Cardiac muscle cell (in vitro differentiated cells and primary cell): Measurements from ENCODE around the gene KTN1. TPM values are rescaled to one million over a fixed set of nuclear protein-coding genes. Genes with fewer than 3 reads are reported as not detected.

Source experiments
- DNase-seq, 2 donors: peaks; one replicate each; pipeline versions ENCODE4 v3.0.0 to v3.0.0-alpha.2; 2010 to 2017; ENCODE audit warnings: low read depth in 1 of 2, low spot score in 1 of 2
- H3K27ac ChIP-seq: fragments of 200-600 bp; sonication (generic); 2 replicates; pipeline ENCODE4 v1.5.1; 2016
- H3K27me3 ChIP-seq: fragments of 200-600 bp; sonication (generic); 2 replicates; pipeline ENCODE4 v1.6.0; 2016; ENCODE audit warnings: control low read depth
- H3K36me3 ChIP-seq: fragments of 200-600 bp; sonication (generic); 2 replicates; pipeline ENCODE4 v1.5.1; 2016; ENCODE audit warnings: control low read depth
- H3K4me1 ChIP-seq: fragments of 200-600 bp; sonication (generic); 2 replicates; pipeline ENCODE4 v1.8.1; 2017; ENCODE audit warnings: low read depth, mild to moderate bottlenecking, mixed run types
- H3K4me3 ChIP-seq: fragments of 200-600 bp; sonication (generic); 2 replicates; pipeline ENCODE4 v1.5.1; 2016; ENCODE audit warnings: mild to moderate bottlenecking
- H3K9me3 ChIP-seq: fragments of 200-600 bp; sonication (generic); 2 replicates; pipeline ENCODE4 v1.5.1; 2017; ENCODE audit warnings: low read depth, mild to moderate bottlenecking, control low read depth
- CTCF ChIP-seq: IDR thresholded peaks from 2 replicates; pipeline ENCODE4 v1.5.1; 2012; ENCODE audit warnings: low read depth, mild to moderate bottlenecking, low read length
- polyA plus RNA-seq: library from polyadenylated mRNA; unstranded; fragments of >200 nt; fragmentation: Nextera tagmentation; extraction: Ambion mirVana; gene quantifications from 2 replicates; pipeline ENCODE4 v1.2.1, GENCODE V29; 2016
- total RNA-seq: library from RNA; depleted of rRNA; stranded (reverse); fragments of >200 nt; gene quantifications from 2 replicates; pipeline ENCODE4 v1.2.3, GENCODE V29; 2016

KTN1 gene
- total and polyA plus RNA-seq, 2 experiments from 2014 or later, result 130 to 214 TPM

GRCh38 chr14:55568618-55569017 is 11.4 kb upstream of the KTN1 start:
- Histone ChIP-seq H3K27me3 (no peaks in the 10 kb centered on the region), H3K4me3 (no peak overlapping the region), H3K36me3 (no peaks in the 10 kb centered on the region), H3K9me3 (no peaks in the 10 kb centered on the region), H3K27ac (peak overlapping the region; percentile 62), H3K4me1 (peaks cover 31% of the 10 kb centered on the region)
- no peak for DNase-seq
- no peak for TF ChIP-seq CTCF

- no peak for DNase-seq
- no peak overlapping the region for H3K27ac ChIP-seq
- no peaks in the 10 kb centered on the region for H3K9me3 ChIP-seq
- no peak overlapping the region for H3K4me3 ChIP-seq
- peaks cover 31% of the 10 kb centered on the region for H3K4me1 ChIP-seq
- H3K27me3 ChIP-seq, result no peaks in the 10 kb centered on the region
- no peaks in the 10 kb centered on the region for H3K36me3 ChIP-seq
- no peak for TF ChIP-seq CTCF
Observed at GRCh38 chr14:55571125-55571889, 8.7 kb upstream of the KTN1 start.

GRCh38 chr14:55572578-55572977 is 7.4 kb upstream of the KTN1 start:
- no peak overlapping the region for H3K4me3 ChIP-seq
- H3K4me1 ChIP-seq, result peaks cover 31% of the 10 kb centered on the region
- H3K36me3 ChIP-seq, result no peaks in the 10 kb centered on the region
- no peaks in the 10 kb centered on the region for H3K27me3 ChIP-seq
- no peak for TF ChIP-seq CTCF
- no peaks in the 10 kb centered on the region for H3K9me3 ChIP-seq
- DNase-seq, result peak; percentile 43 to 69
- H3K27ac ChIP-seq, result peak overlapping the region; percentile 69

- TF ChIP-seq CTCF, result no peak
- DNase-seq, result no peak
- Histone ChIP-seq H3K9me3 (no peaks in the 10 kb centered on the region), H3K4me3 (no peak overlapping the region), H3K36me3 (no peaks in the 10 kb centered on the region), H3K27ac (no peak overlapping the region), H3K4me1 (peaks cover 28% of the 10 kb centered on the region), H3K27me3 (no peaks in the 10 kb centered on the region)
Observed at GRCh38 chr14:55574988-55575387, 5.0 kb upstream of the KTN1 start.

- TF ChIP-seq CTCF, result no peak
- Histone ChIP-seq H3K36me3 (no peaks in the 10 kb centered on the region), H3K27me3 (no peaks in the 10 kb centered on the region), H3K4me1 (peaks cover 27% of the 10 kb centered on the region), H3K4me3 (no peak overlapping the region), H3K27ac (no peak overlapping the region), H3K9me3 (no peaks in the 10 kb centered on the region)
- no peak for DNase-seq
Observed at GRCh38 chr14:55577229-55577628, 2.8 kb upstream of the KTN1 start.
